ENCODE results near the gene KCNIP4. TPM values are rescaled to one million over a fixed set of nuclear protein-coding genes. Genes with fewer than 3 reads are reported as not detected.

KCNIP4 gene
- total RNA-seq, 2 experiments from 2014 or later: not detected

DNA sequence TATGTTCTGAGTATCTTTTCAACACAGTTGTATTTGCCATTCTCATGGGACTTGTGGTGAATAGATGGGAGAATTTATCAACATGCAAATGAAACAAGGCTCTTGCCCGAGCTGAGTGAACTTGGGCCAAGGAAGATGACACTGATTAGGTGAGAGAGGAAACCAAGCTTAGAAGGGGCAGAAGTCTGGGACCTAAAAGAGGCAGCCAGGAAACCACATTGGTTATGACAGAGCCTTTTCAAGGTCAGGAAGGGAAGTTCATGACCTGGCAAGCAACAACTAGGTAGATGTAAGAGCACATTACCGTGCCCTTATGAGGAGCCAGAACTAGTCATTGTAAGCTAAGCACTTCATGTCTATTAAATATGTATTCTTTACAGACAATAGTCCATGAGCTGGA, 658.0 kb downstream of the KCNIP4 start:
- POLR2A ChIA-PET: no interaction called here
- no peaks in the 10 kb centered on the region for H3K27me3 Mint-ChIP-seq
- peaks cover 6% of the 10 kb centered on the region for H3K9me3 Mint-ChIP-seq
- DNase-seq: no peak
- H3K4me3 Mint-ChIP-seq: no peak overlapping the region
- H3K36me3 Mint-ChIP-seq (ENCODE audit: low read depth): no peaks in the 10 kb centered on the region
- H3K4me1 Mint-ChIP-seq: peaks cover 4% of the 10 kb centered on the region
- CTCF ChIA-PET: no interaction called here
- no peak overlapping the region for H3K27ac Mint-ChIP-seq

GRCh38 chr4:21276046-21276445, 672.5 kb downstream of the KCNIP4 start:
- Mint-ChIP-seq H3K36me3 (ENCODE audit: low read depth) (no peaks in the 10 kb centered on the region), H3K9me3 (peaks cover 2% of the 10 kb centered on the region), H3K4me1 (no peaks in the 10 kb centered on the region), H3K4me3 (no peak overlapping the region), H3K27ac (no peak overlapping the region), H3K27me3 (no peaks in the 10 kb centered on the region)
- DNase-seq: no peak
- ChIA-PET CTCF (no interaction called here), POLR2A (no interaction called here)

- no peaks in the 10 kb centered on the region for H3K4me1 Mint-ChIP-seq
- DNase-seq: no peak
- H3K9me3 Mint-ChIP-seq: peaks cover 4% of the 10 kb centered on the region
- no peak overlapping the region for H3K4me3 Mint-ChIP-seq
- ChIA-PET POLR2A (no interaction called here), CTCF (interaction anchor here (0.6 kb wide), 1 partner anchor 517 kb away, joined by 3 read pairs; no protein-coding TSS in a partner anchor)
- H3K27me3 Mint-ChIP-seq: no peaks in the 10 kb centered on the region
- no peak overlapping the region for H3K27ac Mint-ChIP-seq
- no peaks in the 10 kb centered on the region for H3K36me3 Mint-ChIP-seq (ENCODE audit: low read depth)
These were observed 677.0 kb downstream of the KCNIP4 start for GRCh38 chr4:21271439-21272052.

DNA sequence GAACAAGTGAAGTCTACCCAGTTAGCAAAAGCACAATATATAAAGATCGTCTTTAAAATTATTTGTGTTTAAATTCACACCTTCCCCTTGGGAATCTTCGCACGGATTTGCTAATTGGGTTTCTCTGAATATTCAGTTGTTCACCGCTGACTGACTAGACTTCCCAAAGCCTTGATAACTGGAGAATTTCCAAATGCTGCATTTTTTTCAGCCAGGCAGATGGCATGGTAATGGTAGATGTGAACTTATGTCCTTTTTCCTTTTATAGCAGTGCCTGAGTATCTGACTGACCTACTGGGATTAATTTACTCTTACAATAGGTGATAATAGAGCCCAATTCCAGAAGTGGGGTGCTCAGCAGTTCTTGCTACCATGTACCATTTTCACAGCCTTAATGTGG, 700.2 kb downstream of the KCNIP4 start:
- Mint-ChIP-seq H3K27me3 (no peaks in the 10 kb centered on the region), H3K4me1 (no peaks in the 10 kb centered on the region), H3K36me3 (ENCODE audit: low read depth) (no peaks in the 10 kb centered on the region), H3K4me3 (no peak overlapping the region), H3K9me3 (no peaks in the 10 kb centered on the region), H3K27ac (no peak overlapping the region)
- ChIA-PET CTCF (no interaction called here), POLR2A (no interaction called here)
- DNase-seq: no peak

GRCh38 chr4:21242163-21242562, 706.4 kb downstream of the KCNIP4 start:
- no peak overlapping the region for H3K4me3 Mint-ChIP-seq
- H3K4me1 Mint-ChIP-seq: no peaks in the 10 kb centered on the region
- no peaks in the 10 kb centered on the region for H3K9me3 Mint-ChIP-seq
- no peak overlapping the region for H3K27ac Mint-ChIP-seq
- ChIA-PET POLR2A (no interaction called here), CTCF (no interaction called here)
- no peaks in the 10 kb centered on the region for H3K27me3 Mint-ChIP-seq
- DNase-seq: no peak
- no peaks in the 10 kb centered on the region for H3K36me3 Mint-ChIP-seq (ENCODE audit: low read depth)

DNA sequence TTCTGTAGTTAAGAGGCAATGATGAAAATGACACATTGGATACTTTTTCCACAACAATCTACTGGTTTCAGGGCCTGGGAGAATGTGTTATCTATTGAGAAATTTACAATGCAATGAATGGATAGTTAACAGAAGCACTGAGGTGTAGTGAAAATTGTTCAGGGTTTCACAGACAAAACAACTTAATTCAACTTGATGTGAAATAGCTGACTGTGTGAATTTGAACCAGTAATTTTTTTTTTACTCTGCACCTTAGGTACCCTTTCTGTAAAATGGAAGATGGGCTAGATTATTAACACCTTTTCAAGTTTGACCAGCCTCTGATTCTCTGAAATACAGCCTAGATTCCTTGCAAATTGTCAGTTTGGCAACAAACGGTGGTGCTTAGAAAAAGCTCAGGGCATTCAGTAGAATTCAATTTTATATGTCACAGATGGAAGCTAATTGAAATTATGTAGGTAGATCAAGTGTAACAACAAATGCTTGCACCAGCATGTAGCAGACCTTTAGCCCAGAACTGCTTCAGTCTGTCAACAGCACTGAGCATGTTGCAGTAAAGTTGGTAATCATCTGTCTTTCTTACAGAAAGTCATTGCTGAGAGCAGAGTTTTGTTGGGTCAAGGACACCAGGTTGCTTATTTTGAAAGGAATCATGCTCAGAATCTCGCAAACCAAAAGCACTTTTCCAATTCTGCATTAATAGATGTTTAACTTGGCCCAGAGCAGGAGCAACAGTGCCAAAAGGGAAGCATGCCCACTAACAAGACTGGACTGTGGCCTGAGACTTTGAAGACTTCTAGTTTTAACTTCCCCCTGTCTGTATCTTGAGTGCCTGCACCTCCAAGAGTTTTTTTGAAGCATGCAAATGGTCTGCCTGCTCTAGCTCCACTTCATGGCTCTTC, 721.7 kb downstream of the KCNIP4 start:
- peaks cover 2% of the 10 kb centered on the region for H3K9me3 Mint-ChIP-seq
- ChIA-PET CTCF (no interaction called here), POLR2A (no interaction called here)
- no peak overlapping the region for H3K27ac Mint-ChIP-seq
- H3K36me3 Mint-ChIP-seq (ENCODE audit: low read depth): no peaks in the 10 kb centered on the region
- no peak for DNase-seq
- H3K4me1 Mint-ChIP-seq: no peaks in the 10 kb centered on the region
- no peak overlapping the region for H3K4me3 Mint-ChIP-seq
- H3K27me3 Mint-ChIP-seq: no peaks in the 10 kb centered on the region

GRCh38 chr4:21211846-21212245, 736.7 kb downstream of the KCNIP4 start:
- Mint-ChIP-seq H3K27ac (no peak overlapping the region), H3K4me1 (no peaks in the 10 kb centered on the region), H3K4me3 (no peak overlapping the region), H3K36me3 (ENCODE audit: low read depth) (no peaks in the 10 kb centered on the region), H3K9me3 (peaks cover 4% of the 10 kb centered on the region), H3K27me3 (no peaks in the 10 kb centered on the region)
- no peak for DNase-seq
- POLR2A ChIA-PET: no interaction called here
- CTCF ChIA-PET: no interaction called here

DNA sequence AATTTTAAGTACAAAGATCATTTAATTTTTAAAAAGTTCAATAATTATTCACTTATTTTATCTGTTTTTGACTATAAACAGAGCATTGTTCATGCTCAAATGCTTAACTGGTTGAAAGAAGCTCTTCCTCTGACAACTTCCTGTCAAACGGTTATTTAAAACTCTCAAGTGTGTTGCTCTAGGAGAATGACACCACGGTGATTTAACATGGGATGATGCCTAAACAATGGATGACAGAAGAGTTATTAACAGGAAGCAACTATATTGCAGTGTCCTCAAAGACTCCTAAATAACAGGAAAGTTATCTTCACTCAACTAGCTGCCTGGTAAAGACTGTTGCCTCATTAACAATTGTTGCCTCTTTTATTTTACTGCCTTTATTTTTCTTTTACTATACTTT, 738.7 kb downstream of the KCNIP4 start:
- Mint-ChIP-seq H3K27me3 (no peaks in the 10 kb centered on the region), H3K4me1 (no peaks in the 10 kb centered on the region), H3K27ac (no peak overlapping the region), H3K4me3 (no peak overlapping the region), H3K9me3 (peaks cover 4% of the 10 kb centered on the region), H3K36me3 (ENCODE audit: low read depth) (no peaks in the 10 kb centered on the region)
- POLR2A ChIA-PET: no interaction called here
- CTCF ChIA-PET: no interaction called here
- DNase-seq: no peak

DNA sequence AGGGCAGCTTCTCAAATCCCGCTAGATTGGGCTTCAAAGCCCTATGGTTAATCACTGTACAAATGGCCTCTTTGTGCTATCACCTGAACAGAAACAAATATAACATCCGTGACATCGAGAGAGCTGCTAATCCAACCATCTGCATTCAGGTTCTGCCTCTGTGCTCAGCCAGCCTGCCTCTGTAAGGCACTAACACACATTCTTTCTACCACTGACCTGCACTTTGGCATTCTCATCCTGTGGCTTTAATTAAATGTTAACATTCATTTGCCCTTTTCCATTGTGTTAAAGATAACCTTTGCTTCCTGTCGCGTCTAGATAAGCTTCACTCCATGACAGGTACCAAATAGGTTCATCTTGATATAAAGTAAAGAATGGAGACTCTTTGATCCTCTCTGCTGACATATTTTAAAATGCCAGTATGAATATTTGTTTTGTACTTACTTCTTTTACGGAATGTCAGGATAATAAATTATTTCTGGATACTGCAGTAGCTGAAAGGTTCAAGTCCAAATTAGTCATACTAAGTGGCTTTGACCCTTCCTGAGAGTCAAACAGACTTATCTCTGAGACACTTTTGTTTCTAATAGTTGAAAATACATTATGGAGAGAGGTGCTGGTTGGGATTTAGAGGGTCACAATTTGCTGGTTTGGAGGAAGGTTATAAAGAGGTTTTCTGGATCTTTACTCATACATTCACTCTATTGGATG, 742.6 kb downstream of the KCNIP4 start:
- no peak overlapping the region for H3K4me3 Mint-ChIP-seq
- H3K27me3 Mint-ChIP-seq: no peaks in the 10 kb centered on the region
- CTCF ChIA-PET: no interaction called here
- H3K27ac Mint-ChIP-seq: no peak overlapping the region
- no peaks in the 10 kb centered on the region for H3K36me3 Mint-ChIP-seq (ENCODE audit: low read depth)
- no peak for DNase-seq
- no peaks in the 10 kb centered on the region for H3K4me1 Mint-ChIP-seq
- POLR2A ChIA-PET: no interaction called here
- peaks cover 4% of the 10 kb centered on the region for H3K9me3 Mint-ChIP-seq

GRCh38 chr4:21203416-21203815, 745.2 kb downstream of the KCNIP4 start:
- no peaks in the 10 kb centered on the region for H3K27me3 Mint-ChIP-seq
- POLR2A ChIA-PET: no interaction called here
- no peak overlapping the region for H3K4me3 Mint-ChIP-seq
- H3K9me3 Mint-ChIP-seq: peaks cover 6% of the 10 kb centered on the region
- no peak for DNase-seq
- CTCF ChIA-PET: no interaction called here
- H3K4me1 Mint-ChIP-seq: no peaks in the 10 kb centered on the region
- H3K36me3 Mint-ChIP-seq (ENCODE audit: low read depth): no peaks in the 10 kb centered on the region
- no peak overlapping the region for H3K27ac Mint-ChIP-seq

DNA sequence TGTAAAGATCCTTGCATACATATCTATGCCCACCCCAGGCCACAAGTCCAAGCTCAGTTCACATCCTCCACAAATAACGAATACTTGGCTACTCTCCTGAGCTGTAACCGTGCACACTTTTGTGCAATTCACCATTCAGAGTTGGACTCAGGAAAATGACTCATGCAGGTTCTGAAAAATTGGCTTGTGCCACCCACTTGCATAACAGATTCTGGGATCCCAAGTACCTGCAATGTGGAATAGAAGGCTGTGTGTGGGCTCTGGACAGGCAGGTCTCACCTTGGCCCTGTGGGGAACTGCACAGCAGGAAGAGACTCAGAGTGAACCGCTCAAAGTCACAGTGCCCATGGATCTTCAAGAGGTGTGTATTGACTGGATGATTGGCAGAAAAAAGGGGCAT, 745.6 kb downstream of the KCNIP4 start:
- H3K36me3 Mint-ChIP-seq (ENCODE audit: low read depth): no peaks in the 10 kb centered on the region
- POLR2A ChIA-PET: no interaction called here
- H3K9me3 Mint-ChIP-seq: peaks cover 6% of the 10 kb centered on the region
- H3K27ac Mint-ChIP-seq: no peak overlapping the region
- H3K4me3 Mint-ChIP-seq: no peak overlapping the region
- no peak for DNase-seq
- H3K27me3 Mint-ChIP-seq: no peaks in the 10 kb centered on the region
- CTCF ChIA-PET: no interaction called here
- no peaks in the 10 kb centered on the region for H3K4me1 Mint-ChIP-seq

GRCh38 chr4:21198683-21199082, 749.9 kb downstream of the KCNIP4 start:
- no peaks in the 10 kb centered on the region for H3K4me1 Mint-ChIP-seq
- no peaks in the 10 kb centered on the region for H3K36me3 Mint-ChIP-seq (ENCODE audit: low read depth)
- H3K27me3 Mint-ChIP-seq: no peaks in the 10 kb centered on the region
- CTCF ChIA-PET: no interaction called here
- H3K9me3 Mint-ChIP-seq: peaks cover 6% of the 10 kb centered on the region
- no peak for DNase-seq
- H3K27ac Mint-ChIP-seq: no peak overlapping the region
- POLR2A ChIA-PET: no interaction called here
- H3K4me3 Mint-ChIP-seq: no peak overlapping the region

DNA sequence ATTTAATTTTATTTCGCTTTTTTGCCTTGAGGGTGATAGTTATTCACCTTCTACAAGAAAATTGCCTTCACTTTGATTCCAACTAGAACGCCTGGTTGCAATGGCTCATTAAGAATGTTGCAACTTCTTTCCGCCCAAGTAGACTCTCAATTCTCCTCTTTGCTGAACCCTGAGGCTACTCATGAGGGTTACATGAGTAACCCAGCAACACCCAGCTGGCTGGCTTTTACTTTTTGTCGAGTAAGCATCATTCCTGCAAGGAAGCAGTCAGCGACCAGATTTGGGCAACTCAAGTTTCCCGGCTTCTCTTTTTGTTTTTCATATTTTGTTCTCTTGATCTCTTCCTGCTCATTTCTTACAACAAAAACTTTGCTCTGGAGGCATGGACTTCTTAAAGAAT, 752.9 kb downstream of the KCNIP4 start:
- no peak overlapping the region for H3K4me3 Mint-ChIP-seq
- H3K27me3 Mint-ChIP-seq: no peaks in the 10 kb centered on the region
- ChIA-PET CTCF (no interaction called here), POLR2A (no interaction called here)
- no peak overlapping the region for H3K27ac Mint-ChIP-seq
- H3K4me1 Mint-ChIP-seq: no peaks in the 10 kb centered on the region
- DNase-seq: no peak
- peaks cover 2% of the 10 kb centered on the region for H3K9me3 Mint-ChIP-seq
- no peaks in the 10 kb centered on the region for H3K36me3 Mint-ChIP-seq (ENCODE audit: low read depth)

Measured in activated CD4-positive, alpha-beta memory T cell treated with anti-CD3 and anti-CD28 coated beads, Interleukin-2, amount 10 ng/mL, durations not matched to agents 7 days and 5 days (primary cell).